ENCODE data around the gene SLC6A20.

The SLC6A20 gene

DNA sequence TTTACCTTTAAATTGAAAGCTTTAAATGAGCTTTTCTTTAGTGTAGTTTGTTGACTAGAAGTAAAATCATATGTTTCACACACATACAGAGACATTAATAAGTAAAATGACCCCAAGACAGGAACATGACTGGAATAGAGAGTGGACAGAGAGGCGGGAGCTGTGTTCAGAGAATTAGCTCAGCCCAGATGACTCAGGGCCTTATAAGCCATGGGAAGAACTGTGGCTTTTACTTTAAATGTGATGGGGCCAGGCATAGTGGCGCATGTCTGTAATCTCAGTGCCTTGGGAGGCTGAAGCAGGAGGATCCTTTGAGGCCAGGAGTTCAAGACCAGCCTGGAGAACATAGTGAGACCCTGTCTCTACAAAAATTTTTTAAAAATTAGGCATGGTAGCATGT is 80.4 kb downstream of the SLC6A20 start:
- DNase-seq: no peak

DNA sequence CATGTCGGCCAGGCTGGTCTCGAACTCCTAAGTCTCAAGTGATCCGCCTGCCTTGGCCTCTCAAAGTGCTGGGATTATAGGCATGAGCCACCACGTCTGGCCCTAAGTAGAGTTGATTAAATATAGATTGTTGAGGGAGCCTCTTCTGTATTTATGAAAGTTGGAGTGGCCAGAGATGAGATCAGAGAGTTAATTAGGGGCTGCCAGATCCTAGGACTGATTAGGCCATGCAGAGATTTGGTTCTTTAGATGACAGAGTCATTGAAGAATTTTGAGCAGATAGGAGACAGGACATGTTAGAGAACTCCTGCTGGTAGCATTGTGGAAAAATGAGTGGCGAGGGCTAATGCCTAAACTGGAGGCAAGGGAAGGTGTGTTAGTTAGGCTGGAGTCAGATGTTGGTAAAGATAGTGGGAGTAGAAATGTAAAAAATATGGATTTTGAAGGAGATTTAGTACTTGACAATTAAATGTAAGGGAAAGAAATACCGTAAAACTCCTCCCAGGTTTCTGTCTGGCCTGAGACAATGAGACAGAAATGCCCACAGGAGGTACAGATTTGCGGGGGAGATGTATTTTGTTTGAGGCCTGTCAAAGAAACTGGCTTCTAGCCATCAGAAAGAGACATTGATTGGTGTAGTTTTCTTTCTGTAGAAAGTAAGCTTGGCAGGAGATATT is 83.8 kb downstream of the SLC6A20 start:
- DNase-seq: no peak

DNA sequence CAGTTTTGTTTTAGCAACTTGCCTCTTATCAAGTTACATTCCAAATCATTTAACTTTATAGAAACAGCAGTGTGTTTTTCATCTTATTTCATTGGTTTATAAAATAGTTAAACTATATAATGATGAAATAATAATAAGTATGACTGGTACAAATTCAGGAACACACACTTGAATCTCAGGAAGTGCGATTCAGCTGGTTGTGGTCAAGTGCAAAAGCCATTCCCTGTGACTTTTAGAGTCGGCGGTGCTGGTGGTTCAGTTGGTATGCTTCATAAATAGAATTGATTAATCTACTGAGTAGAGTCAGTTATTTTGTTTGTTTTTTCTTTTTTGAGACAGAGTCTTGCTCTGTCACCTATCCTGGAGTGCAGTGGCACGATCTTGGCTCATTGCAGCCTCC is 84.4 kb downstream of the SLC6A20 start:
- no peak for DNase-seq

DNA sequence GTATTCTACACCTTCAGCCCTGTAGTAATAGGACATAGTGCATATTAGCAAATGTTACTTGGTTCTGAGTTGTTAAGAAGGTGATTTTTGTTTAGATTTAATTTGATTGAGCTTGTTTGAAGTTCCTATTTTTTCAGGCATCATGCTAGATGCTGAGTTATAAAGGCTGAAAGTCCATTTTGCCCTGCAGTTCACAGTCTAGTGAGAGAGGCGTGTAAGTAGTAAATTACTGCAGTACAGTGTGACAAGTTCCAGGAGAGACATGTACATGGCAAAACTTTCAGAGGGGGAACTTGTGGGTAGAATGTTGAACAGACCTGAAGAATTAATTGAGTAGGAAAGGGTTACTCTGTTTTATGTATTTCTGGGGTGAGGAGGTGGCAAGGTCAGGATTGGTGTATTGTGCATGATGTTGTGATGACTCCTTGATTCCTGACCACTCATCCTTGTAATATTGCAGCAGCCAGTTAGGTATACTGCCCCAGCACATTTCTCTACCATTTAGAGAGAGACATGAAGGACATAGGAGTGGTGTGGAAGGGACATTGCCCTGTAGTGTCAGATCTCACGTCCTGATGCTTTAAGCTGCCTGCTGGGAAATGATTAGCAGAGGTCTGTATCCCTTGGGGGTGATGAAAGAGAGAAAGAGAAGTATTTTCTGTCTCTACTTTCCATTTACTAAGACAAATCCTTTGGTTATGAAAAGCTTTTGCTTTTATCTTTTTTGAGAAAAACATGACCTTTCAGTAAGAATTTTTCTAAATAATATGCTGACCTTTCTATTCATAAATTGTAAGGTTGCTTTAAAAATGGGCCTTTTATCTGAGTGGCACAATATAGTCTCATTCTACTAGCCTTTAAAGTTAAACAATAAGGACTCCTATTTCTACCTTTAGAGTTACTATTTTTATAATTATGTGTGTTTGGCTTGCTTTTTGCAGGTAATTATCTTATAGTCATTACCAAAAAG is 90.2 kb downstream of the SLC6A20 start:
- no peak for DNase-seq
